K562 (cell line): Measurements from ENCODE around the gene POT1. TPM values are rescaled to one million over a fixed set of nuclear protein-coding genes. Genes with fewer than 3 reads are reported as not detected.
A peak's percentile ranks its signal among the peaks of the same experiment; 100 is the strongest.

Source experiments
- ATF1 ChIP-seq, 2 experiments: fragments of 450-650 bp in 1 of 2; IDR thresholded peaks; 2 replicates each; pipeline ENCODE4 v1.6.1; 2016; ENCODE audit warnings: missing compliant biosample characterization in 1 of 2, missing genetic modification characterization in 1 of 2
- BRF1 ChIP-seq: IDR thresholded peaks from 3 replicates; pipeline ENCODE4 v1.6.1; 2011; ENCODE audit warnings: borderline replicate concordance, mild to moderate bottlenecking; ENCODE audit not compliant: insufficient read length; ENCODE audit errors: extremely low read depth
- ELF4 ChIP-seq: fragments of 450-650 bp; formaldehyde crosslinking; IDR thresholded peaks from 2 replicates; pipeline ENCODE4 v1.4.0; 2022; ENCODE audit warnings: missing genetic modification characterization
- GTF2A2 ChIP-seq: IDR thresholded peaks from 2 replicates; pipeline ENCODE4 v1.6.1; 2016; ENCODE audit warnings: mild to moderate bottlenecking, missing genetic modification characterization, missing compliant biosample characterization
- HBP1 ChIP-seq: fragments of 450-650 bp; formaldehyde crosslinking; IDR thresholded peaks from 2 replicates; pipeline ENCODE4 v1.4.0; 2022; ENCODE audit warnings: missing genetic modification characterization
- HCFC1 ChIP-seq: IDR thresholded peaks from 2 replicates; pipeline ENCODE4 v1.6.1; 2012; ENCODE audit warnings: low read depth, low read length, improper control_type of control experiment
- HMGN3 ChIP-seq: IDR thresholded peaks from 2 replicates; pipeline ENCODE4 v1.6.1; 2011; ENCODE audit warnings: borderline replicate concordance, low read depth, mild to moderate bottlenecking, mixed read lengths, low read length; ENCODE audit not compliant: insufficient read length; ENCODE audit errors: extremely low read depth
- HNRNPLL ChIP-seq: fragments of 200-400 bp; formaldehyde crosslinking; IDR thresholded peaks from 2 replicates; pipeline ENCODE4 v1.6.1; 2017; ENCODE audit warnings: low read length, low read depth, mild to moderate bottlenecking; ENCODE audit not compliant: poor library complexity, severe bottlenecking
- MTA3 ChIP-seq: fragments of 450-650 bp; formaldehyde crosslinking; IDR thresholded peaks from 2 replicates; pipeline ENCODE4 v1.6.1; 2017; ENCODE audit warnings: mild to moderate bottlenecking, borderline replicate concordance
- OTX1 ChIP-seq: fragments of 450-650 bp; formaldehyde crosslinking; IDR thresholded peaks from 2 replicates; pipeline ENCODE4 v1.4.0; 2022; ENCODE audit warnings: mild to moderate bottlenecking
- POLR2AphosphoS5 ChIP-seq: IDR thresholded peaks from 2 replicates; pipeline ENCODE4 v1.6.1; 2011; ENCODE audit warnings: mild to moderate bottlenecking, low read depth, low read length, moderate library complexity; ENCODE audit not compliant: control insufficient read depth, insufficient read depth
- POLR2B ChIP-seq: fragments of 450-650 bp; IDR thresholded peaks from 2 replicates; pipeline ENCODE4 v1.6.1; 2018; ENCODE audit warnings: low read depth; ENCODE audit not compliant: partially characterized antibody
- POLR2G ChIP-seq: fragments of 200-400 bp; formaldehyde crosslinking; IDR thresholded peaks from 2 replicates; pipeline ENCODE4 v1.6.1; 2017; ENCODE audit warnings: low read depth, mild to moderate bottlenecking, antibody characterized with exemption, low read length, moderate library complexity
- PTRF ChIP-seq: fragments of 450-650 bp; IDR thresholded peaks from 2 replicates; pipeline ENCODE4 v1.6.1; 2016; ENCODE audit warnings: mild to moderate bottlenecking, missing genetic modification characterization, missing compliant biosample characterization
- RREB1 ChIP-seq: fragments of 250-450 bp; sonication (Bioruptor Pico); IDR thresholded peaks from 2 replicates; pipeline ENCODE4 v1.4.0; 2020
- SMAD1 ChIP-seq: fragments of 150-350 bp; IDR thresholded peaks from 2 replicates; pipeline ENCODE4 v1.6.1; 2014; ENCODE audit warnings: low read length, low read depth; ENCODE audit not compliant: partially characterized antibody
- TEAD1 ChIP-seq, 2 experiments: fragments of 450-650 bp in 1 of 2; sonication (generic) in 1 of 2; formaldehyde crosslinking; IDR thresholded peaks; 2 replicates each; pipeline versions ENCODE4 v1.4.0 to v1.8.0; 2020 to 2022; ENCODE audit warnings: mild to moderate bottlenecking in 2 of 2, missing genetic modification reagents in 1 of 2
- ZC3H11A ChIP-seq: IDR thresholded peaks from 2 replicates; pipeline ENCODE4 v1.6.1; 2012; ENCODE audit warnings: low read depth, low read length, improper control_type of control experiment
- ZEB2 ChIP-seq: fragments of 450-650 bp; IDR thresholded peaks from 2 replicates; pipeline ENCODE4 v1.6.1; 2016
- ZNF134 ChIP-seq: fragments of 250-450 bp; sonication (Bioruptor Pico); conservative IDR thresholded peaks from 2 replicates; pipeline ENCODE4 v1.4.0; 2020
- ZNF445 ChIP-seq: fragments of 250-450 bp; sonication (Bioruptor Pico); IDR thresholded peaks from 2 replicates; pipeline ENCODE4 v1.4.0; 2020; ENCODE audit warnings: low read depth, mild to moderate bottlenecking, moderate library complexity
- ZNF77 ChIP-seq: fragments of 250-450 bp; sonication (Bioruptor Pico); IDR thresholded peaks from 2 replicates; pipeline ENCODE4 v1.5.0; 2020
- polyA plus RNA-seq, 8 experiments: library from polyadenylated mRNA; depleted of rRNA in 4 of 8; stranded (reverse) in 5 of 8; unstranded in 3 of 8; fragments of >200 nt; fragmentation: Nextera tagmentation in 2 of 8; fragmentation: Illumina TruSeq in 1 of 8; extraction: Ambion mirVana in 2 of 8; extraction: Trizol in 1 of 8; gene quantifications; 2 replicates each; pipeline versions ENCODE4 v1.2.1 to v1.2.3, GENCODE V29; 2011 to 2014; ENCODE audit warnings: inconsistent platforms in 1 of 8, missing spikeins in 1 of 8
- total RNA-seq, 7 experiments: library from RNA; depleted of rRNA in 6 of 7; stranded (reverse); fragments of >200 nt in 6 of 7; fragmentation: Illumina TruSeq in 2 of 7; extraction: Trizol in 2 of 7; gene quantifications; 2 replicates each; pipeline versions ENCODE4 v1.2.1 to v1.2.3, GENCODE V29; 2011 to 2021; ENCODE audit warnings: low replicate concordance in 1 of 7

The POT1 gene
- total and polyA plus RNA-seq, 9 of the 15 experiments (the other 6 are each of a cell fraction or from before 2014, with no cell fraction given) = 37.9 to 140 (median 63.6) TPM

- TF ChIP-seq OTX1 (CRISPR knock-in tag) (0 out of 2 replicates have a peak, but pooled peaks have one; percentile 32), ZEB2 (peak; percentile 73), RREB1 (CRISPR knock-in tag) (peak; percentile 97), ZNF445 (CRISPR knock-in tag) (0 out of 2 replicates have a peak, but pooled peaks have one; percentile 34), HBP1 (CRISPR knock-in tag) (no peak), GTF2A2 (tag) (no peak), ZNF134 (CRISPR knock-in tag) (no peak), PTRF (tag) (no peak), HNRNPLL (peak; percentile 90), POLR2AphosphoS5 (peak; percentile 93), SMAD1 (no peak), ZC3H11A (0 out of 2 replicates have a peak, but pooled peaks have one; percentile 45), HMGN3 (peak; percentile 92), ELF4 (CRISPR knock-in tag) (no peak), TEAD1 (CRISPR knock-in tag; IDR thresholded peaks at IDR 0.05) (peak; percentile 52 to 99; a peak in 2 of 4 replicates), BRF1 (no peak), POLR2G (peak; percentile 77), POLR2B (peak; percentile 87), MTA3 (peak; percentile 98), ATF1 (CRISPR knock-in tag; IDR thresholded peaks at IDR 0.05) (no peak; the same call in 1 of the 2 replicates), ATF1 (tag; IDR thresholded peaks at IDR 0.05) (peak; percentile 100), ZNF77 (CRISPR knock-in tag) (no peak), HCFC1 (peak; percentile 74)
Observed at GRCh38 chr7:124929467-124930172, at the start of gene POT1 (continued).
